Measurements from ENCODE around the gene CHCHD4.
A peak's percentile ranks its signal among the peaks of the same experiment; 100 is the strongest.

Gene CHCHD4

DNA sequence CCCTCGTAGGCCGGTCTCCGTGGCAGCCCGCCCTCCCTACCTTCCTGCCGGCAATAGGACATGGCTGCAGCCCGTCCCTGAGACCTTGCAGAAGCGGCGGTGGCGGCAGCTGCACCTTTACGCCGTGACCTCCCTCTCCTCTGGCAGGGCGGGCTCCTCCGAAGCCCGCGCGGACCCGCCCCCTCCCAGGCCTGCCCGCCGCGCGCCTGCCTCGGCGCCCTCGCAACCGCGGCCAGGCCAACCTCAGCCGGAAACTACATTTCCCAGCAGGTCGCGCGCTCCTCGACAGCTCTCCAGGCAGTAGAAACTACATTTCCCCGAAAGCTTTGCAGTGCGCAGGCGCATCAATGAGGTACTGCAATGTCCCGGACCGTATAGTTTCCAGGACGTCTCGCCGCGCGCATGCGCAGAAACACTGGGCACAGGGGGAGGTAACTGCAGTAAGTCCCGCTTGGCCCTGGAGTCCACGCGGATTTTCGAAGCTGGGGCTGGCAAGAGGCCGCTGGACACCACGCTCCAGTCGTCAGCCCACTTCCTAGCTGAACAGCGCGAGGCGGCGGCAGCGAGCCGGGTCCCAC lies at the start of gene CHCHD4, which contains the start of gene TMEM43:
CHCHD4 (minus strand) TSS at position 256 of the 578 bp plus-strand sequence; CDS start at position 62, 194 bp downstream.
TMEM43 (plus strand) TSS at position 438 of the 578 bp plus-strand sequence. CDS start 142 bp downstream, outside the sequence.
- Histone ChIP-seq H3K9me3 (ENCODE audit: low read depth, low read length) (no peaks in the 10 kb centered on the region), H3K9ac (ENCODE audit: insufficient read length) (peak within 1 kb of the TSS; percentile 83), H3K27ac (no peak within 1 kb of the TSS), H3K4me3 (peak within 1 kb of the TSS; percentile 84), H3K36me3 (ENCODE audit: insufficient read depth, low read length) (peaks cover 5% of the 10 kb centered on the region)
- peak; percentile 86 for DNase-seq (ENCODE audit: low read depth, low spot score)
- TF ChIP-seq POLR2AphosphoS5 (IDR thresholded peaks at IDR 0.05; ENCODE audit: borderline replicate concordance, low read depth, low read length) (peak; percentile 80), FOXP2 (optimal IDR thresholded peaks at IDR 0.05; ENCODE audit: control extremely low read depth, extremely low read length, insufficient read depth) (no peak), EZH2 (IDR thresholded peaks at IDR 0.05) (no peak)

DNA sequence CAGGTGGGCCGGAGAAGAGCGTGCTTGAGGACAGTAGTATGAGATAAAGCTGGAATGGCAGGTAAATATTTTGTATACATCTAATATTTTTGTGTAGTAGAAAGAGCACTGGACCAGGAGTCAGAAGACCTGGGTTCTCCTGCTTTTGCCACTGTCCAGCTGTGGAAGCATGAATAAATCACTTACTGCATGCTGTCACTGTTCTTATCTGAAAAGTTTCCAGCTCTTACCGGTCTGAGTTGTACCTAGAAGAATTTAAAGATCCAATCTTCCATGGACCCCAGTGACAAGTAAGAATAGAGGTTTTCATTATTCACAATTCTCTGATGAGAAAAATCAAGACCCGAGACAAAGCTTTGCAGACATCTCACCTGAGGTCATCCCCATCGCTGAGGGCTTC lies 47.8 kb upstream of the CHCHD4 start:
- no peak for DNase-seq (ENCODE audit: low read depth, low spot score)
- Histone ChIP-seq H3K9me3 (ENCODE audit: low read depth, low read length) (no peaks in the 10 kb centered on the region), H3K4me3 (no peak overlapping the region), H3K36me3 (ENCODE audit: insufficient read depth, low read length) (peaks cover 44% of the 10 kb centered on the region), H3K9ac (ENCODE audit: insufficient read length) (no peak overlapping the region), H3K27ac (no peak overlapping the region)
- TF ChIP-seq POLR2AphosphoS5 (IDR thresholded peaks at IDR 0.05; ENCODE audit: borderline replicate concordance, low read depth, low read length): no peak
- TF ChIP-seq FOXP2 (optimal IDR thresholded peaks at IDR 0.05; ENCODE audit: control extremely low read depth, extremely low read length, insufficient read depth): no peak
- no peak for TF ChIP-seq EZH2 (IDR thresholded peaks at IDR 0.05)

DNA sequence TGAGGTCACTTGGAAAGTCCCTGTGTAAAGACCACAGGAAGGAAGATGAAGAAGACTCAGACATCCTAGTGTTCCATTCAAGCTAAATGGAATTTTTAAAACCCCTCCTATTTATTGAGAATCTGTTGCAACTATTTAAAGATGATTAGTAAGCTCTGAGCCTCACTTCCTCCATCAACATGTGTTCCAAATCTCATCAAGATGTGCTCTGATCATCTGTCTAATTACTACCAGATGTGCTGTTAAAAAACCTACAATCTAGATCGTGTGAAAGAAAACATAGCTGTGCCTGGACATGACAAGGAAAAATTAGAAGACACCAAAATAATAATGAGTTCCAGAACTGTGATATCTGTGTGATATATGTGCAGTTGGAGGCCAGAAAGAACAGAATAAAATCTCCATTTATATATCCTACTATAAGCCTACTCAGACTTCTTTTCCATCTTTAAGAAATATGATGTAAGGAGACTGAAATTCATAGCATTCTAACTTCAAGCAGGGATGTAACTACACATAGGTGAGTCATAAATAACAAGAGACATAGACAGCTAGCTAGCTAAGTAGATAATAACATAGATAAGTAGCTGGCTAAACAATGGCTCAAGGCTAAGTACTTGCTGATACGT lies 46.0 kb upstream of the CHCHD4 start:
- H3K27ac ChIP-seq: peak overlapping the region; percentile 91
- no peak overlapping the region for H3K9ac ChIP-seq (ENCODE audit: insufficient read length)
- no peak overlapping the region for H3K4me3 ChIP-seq
- no peaks in the 10 kb centered on the region for H3K9me3 ChIP-seq (ENCODE audit: low read depth, low read length)
- TF ChIP-seq POLR2AphosphoS5 (IDR thresholded peaks at IDR 0.05; ENCODE audit: borderline replicate concordance, low read depth, low read length) (no peak), FOXP2 (optimal IDR thresholded peaks at IDR 0.05; ENCODE audit: control extremely low read depth, extremely low read length, insufficient read depth) (no peak), EZH2 (IDR thresholded peaks at IDR 0.05) (no peak)
- peaks cover 52% of the 10 kb centered on the region for H3K36me3 ChIP-seq (ENCODE audit: insufficient read depth, low read length)
- DNase-seq (ENCODE audit: low read depth, low spot score): no peak

DNA sequence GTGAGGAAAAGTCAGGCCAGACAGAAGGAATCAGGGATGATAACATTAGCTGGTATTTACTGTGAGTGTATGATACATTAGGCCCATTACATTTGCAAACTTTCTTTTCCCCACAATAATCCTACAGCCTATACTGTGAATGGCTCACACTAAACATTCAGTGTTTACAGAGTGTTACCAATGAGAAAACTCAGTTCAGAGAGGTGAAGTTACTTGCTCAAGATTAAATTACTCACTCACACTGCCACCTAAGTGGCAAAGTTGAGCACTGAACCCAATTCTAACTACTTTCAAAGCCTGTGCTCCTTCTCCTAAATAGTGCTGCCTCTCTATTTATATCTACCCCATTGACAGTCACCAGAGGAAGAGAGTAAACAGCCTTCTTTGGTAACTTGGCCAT lies 45.2 kb upstream of the CHCHD4 start:
- Histone ChIP-seq H3K36me3 (ENCODE audit: insufficient read depth, low read length) (peaks cover 56% of the 10 kb centered on the region), H3K9ac (ENCODE audit: insufficient read length) (no peak overlapping the region), H3K27ac (peak overlapping the region; percentile 91), H3K9me3 (ENCODE audit: low read depth, low read length) (no peaks in the 10 kb centered on the region), H3K4me3 (no peak overlapping the region)
- no peak for TF ChIP-seq FOXP2 (optimal IDR thresholded peaks at IDR 0.05; ENCODE audit: control extremely low read depth, extremely low read length, insufficient read depth)
- TF ChIP-seq EZH2 (IDR thresholded peaks at IDR 0.05): no peak
- no peak for DNase-seq (ENCODE audit: low read depth, low spot score)

DNA sequence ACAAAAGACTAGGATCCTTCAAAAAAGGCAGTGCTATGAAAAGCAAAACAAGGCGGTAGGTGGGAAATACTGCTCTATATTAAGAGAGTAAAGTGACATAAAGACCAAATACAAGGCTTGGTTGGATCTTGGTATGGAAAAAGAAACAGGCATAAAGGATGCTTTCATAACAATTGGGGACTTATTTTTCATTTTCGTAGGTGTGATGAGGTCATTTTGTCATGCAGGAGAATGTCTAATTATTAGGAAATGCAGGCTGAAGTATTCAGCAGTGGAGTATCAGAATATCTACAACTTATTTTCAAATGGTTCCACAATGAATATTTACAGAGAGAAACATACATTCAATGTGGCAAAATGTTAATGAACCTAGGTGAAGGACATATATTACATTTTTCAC lies 44.8 kb upstream of the CHCHD4 start:
- Histone ChIP-seq H3K9ac (ENCODE audit: insufficient read length) (no peak overlapping the region), H3K4me3 (no peak overlapping the region), H3K9me3 (ENCODE audit: low read depth, low read length) (no peaks in the 10 kb centered on the region), H3K27ac (no peak overlapping the region), H3K36me3 (ENCODE audit: insufficient read depth, low read length) (peaks cover 60% of the 10 kb centered on the region)
- no peak for DNase-seq (ENCODE audit: low read depth, low spot score)
- no peak for TF ChIP-seq FOXP2 (optimal IDR thresholded peaks at IDR 0.05; ENCODE audit: control extremely low read depth, extremely low read length, insufficient read depth)
- TF ChIP-seq EZH2 (IDR thresholded peaks at IDR 0.05): no peak
- TF ChIP-seq POLR2AphosphoS5 (IDR thresholded peaks at IDR 0.05; ENCODE audit: borderline replicate concordance, low read depth, low read length): no peak

DNA sequence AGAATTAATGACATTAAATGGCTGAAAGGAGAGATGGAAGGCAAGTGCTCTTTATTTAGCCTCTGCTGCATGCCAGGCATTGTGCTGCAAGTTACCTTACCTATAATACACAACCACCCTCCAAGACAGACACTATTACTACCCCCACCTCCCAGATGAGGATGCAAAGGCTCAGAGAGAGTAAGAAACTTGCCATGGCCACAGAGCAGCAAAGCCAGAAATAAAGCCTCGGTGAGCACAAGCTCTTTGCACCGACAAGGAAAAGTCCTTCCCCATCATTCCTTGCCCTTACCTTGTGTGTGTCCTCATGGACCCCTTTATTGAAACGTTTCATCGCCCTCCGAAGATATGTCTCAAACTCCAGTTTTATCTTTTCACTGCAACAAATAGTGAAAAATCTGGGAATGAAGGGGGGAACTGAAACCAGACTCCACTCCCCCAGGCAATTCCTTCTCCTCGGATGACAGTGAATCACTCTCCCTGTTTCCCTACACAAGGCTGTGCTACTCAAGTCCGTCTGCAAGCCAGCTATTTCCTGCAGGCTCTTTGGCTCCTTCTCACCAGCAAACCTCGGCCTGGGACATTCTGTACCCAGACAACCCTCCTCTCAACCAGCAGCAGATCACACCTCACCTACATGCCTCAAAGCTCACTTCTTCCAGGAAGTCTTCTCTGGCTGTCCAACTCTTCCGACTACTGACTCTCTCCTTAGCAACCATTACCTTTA lies 42.4 kb upstream of the CHCHD4 start:
- Histone ChIP-seq H3K9ac (ENCODE audit: insufficient read length) (no peak overlapping the region), H3K9me3 (ENCODE audit: low read depth, low read length) (no peaks in the 10 kb centered on the region), H3K27ac (no peak overlapping the region), H3K4me3 (no peak overlapping the region), H3K36me3 (ENCODE audit: insufficient read depth, low read length) (peaks cover 74% of the 10 kb centered on the region)
- DNase-seq (ENCODE audit: low read depth, low spot score): no peak
- TF ChIP-seq POLR2AphosphoS5 (IDR thresholded peaks at IDR 0.05; ENCODE audit: borderline replicate concordance, low read depth, low read length) (no peak), EZH2 (IDR thresholded peaks at IDR 0.05) (no peak), FOXP2 (optimal IDR thresholded peaks at IDR 0.05; ENCODE audit: control extremely low read depth, extremely low read length, insufficient read depth) (no peak)

DNA sequence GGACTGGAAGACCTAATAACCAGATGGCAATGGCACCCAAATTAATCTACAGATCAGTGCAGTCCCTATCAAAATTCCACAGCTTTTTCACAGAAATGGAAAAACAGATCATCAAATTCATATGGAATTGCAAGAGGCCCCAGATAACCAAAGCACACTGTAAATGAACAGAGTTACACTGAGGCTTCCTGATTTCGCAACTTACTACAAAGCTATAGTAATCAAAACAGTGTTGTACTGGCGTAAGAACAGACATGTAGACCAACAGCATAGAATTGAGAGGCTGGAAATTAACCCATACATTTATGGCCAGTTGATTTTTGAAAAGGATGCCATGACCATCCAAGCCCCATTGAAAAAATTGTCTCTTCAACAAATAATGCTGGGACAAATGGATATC lies 37.5 kb upstream of the CHCHD4 start:
- DNase-seq (ENCODE audit: low read depth, low spot score): no peak
- peaks cover 79% of the 10 kb centered on the region for H3K36me3 ChIP-seq (ENCODE audit: insufficient read depth, low read length)
- no peak overlapping the region for H3K4me3 ChIP-seq
- H3K9me3 ChIP-seq (ENCODE audit: low read depth, low read length): no peaks in the 10 kb centered on the region
- H3K9ac ChIP-seq (ENCODE audit: insufficient read length): no peak overlapping the region
- TF ChIP-seq FOXP2 (optimal IDR thresholded peaks at IDR 0.05; ENCODE audit: control extremely low read depth, extremely low read length, insufficient read depth) (no peak), EZH2 (IDR thresholded peaks at IDR 0.05) (no peak), POLR2AphosphoS5 (IDR thresholded peaks at IDR 0.05; ENCODE audit: borderline replicate concordance, low read depth, low read length) (no peak)
- H3K27ac ChIP-seq: no peak overlapping the region

DNA sequence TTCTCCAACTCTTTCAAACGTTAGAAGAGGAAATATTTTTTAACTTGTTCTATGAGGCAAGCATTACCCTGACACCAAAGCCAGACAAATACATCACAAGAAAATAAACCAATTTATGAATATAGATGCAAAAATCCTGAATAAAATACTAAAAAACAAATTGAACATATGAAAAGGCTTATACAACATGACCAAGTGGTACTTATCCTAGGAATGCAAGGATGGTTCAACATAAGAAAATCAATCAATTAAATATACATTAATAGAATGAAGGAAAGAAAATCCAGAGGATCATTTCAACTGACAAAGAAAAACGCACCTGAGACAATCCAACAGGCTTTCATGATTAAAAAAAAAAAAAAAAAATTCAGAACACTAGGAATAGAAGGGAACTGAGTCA lies 36.6 kb upstream of the CHCHD4 start:
- Histone ChIP-seq H3K9ac (ENCODE audit: insufficient read length) (no peak overlapping the region), H3K27ac (no peak overlapping the region), H3K4me3 (no peak overlapping the region), H3K36me3 (ENCODE audit: insufficient read depth, low read length) (peaks cover 74% of the 10 kb centered on the region), H3K9me3 (ENCODE audit: low read depth, low read length) (no peaks in the 10 kb centered on the region)
- no peak for DNase-seq (ENCODE audit: low read depth, low spot score)
- TF ChIP-seq FOXP2 (optimal IDR thresholded peaks at IDR 0.05; ENCODE audit: control extremely low read depth, extremely low read length, insufficient read depth): no peak
- no peak for TF ChIP-seq EZH2 (IDR thresholded peaks at IDR 0.05)
- no peak for TF ChIP-seq POLR2AphosphoS5 (IDR thresholded peaks at IDR 0.05; ENCODE audit: borderline replicate concordance, low read depth, low read length)
